ENCODE results near the gene SORCS1. TPM values are rescaled to one million over a fixed set of nuclear protein-coding genes. Genes with fewer than 3 reads are reported as not detected.
"Not testable (repeated sequence)": the region's sequence is repeated elsewhere in the genome, so short reads cannot be mapped to it uniquely, and the experiment has no call there.

The SORCS1 gene
- total and polyA plus RNA-seq, 2 experiments from 2014 or later, result not detected

DNA sequence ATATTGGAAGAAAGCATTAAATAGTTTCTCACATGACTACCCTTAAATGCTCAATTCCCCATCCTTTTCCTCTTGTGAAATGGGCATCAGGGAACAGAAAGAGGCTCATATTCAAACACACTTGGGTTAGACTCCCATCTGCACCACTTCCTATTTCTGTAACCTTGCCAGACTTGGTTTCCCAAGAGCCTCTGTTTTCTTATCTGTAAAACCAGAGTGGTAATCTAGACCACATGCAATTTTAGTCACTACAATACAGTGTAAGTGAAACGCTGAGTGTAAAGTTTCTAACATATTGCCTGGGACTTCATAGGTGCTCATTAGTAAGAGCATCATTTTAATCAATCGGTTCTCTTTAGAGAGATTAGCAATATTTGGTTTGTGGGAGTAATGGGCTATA, 136.3 kb downstream of the SORCS1 start:
- H3K9me3 ChIP-seq (ENCODE audit: low read depth), result no peaks in the 10 kb centered on the region
- no peaks in the 10 kb centered on the region for H3K36me3 ChIP-seq (ENCODE audit: low read depth)
- no peaks in the 10 kb centered on the region for H3K4me1 ChIP-seq (ENCODE audit: insufficient read depth)
- H4K20me1 ChIP-seq (ENCODE audit: insufficient read depth), result no peaks in the 10 kb centered on the region
- WGBS, 2 experiments (ENCODE audit: low coverage in 1 of 2, low lambda C conversion rate in 2 of 2, missing lambda C conversion rate in 2 of 2), result 26 to 34% methylated on average over 2 of the region's 2 CpGs
- no peak overlapping the region for H2AFZ ChIP-seq
- no peak overlapping the region for H3K27ac ChIP-seq
- H3K9me2 ChIP-seq (ENCODE audit: insufficient read depth), result no peaks in the 10 kb centered on the region
- in situ Hi-C loops (cut with MboI), result no loop called here
- no peaks in the 10 kb centered on the region for H3K79me2 ChIP-seq (ENCODE audit: insufficient read depth)
- no peak overlapping the region for H3K9ac ChIP-seq
- H3F3A ChIP-seq (ENCODE audit: insufficient read depth), result no peaks in the 10 kb centered on the region
- H3K4me2 ChIP-seq (ENCODE audit: unreplicated experiment), result no peak overlapping the region
- H3K27me3 ChIP-seq (replicated peaks; ENCODE audit: insufficient read depth), result no peaks in the 10 kb centered on the region
- TF ChIP-seq EZH2 (IDR thresholded peaks at IDR 0.05; ENCODE audit: insufficient read depth, poor library complexity, severe bottlenecking), result no peak
- no peak for TF ChIP-seq EZH2phosphoT487 (IDR thresholded peaks at IDR 0.05; ENCODE audit: insufficient read depth, low read depth)
- H3K4me3 ChIP-seq, result no peak overlapping the region
- no peak for DNase-seq

DNA sequence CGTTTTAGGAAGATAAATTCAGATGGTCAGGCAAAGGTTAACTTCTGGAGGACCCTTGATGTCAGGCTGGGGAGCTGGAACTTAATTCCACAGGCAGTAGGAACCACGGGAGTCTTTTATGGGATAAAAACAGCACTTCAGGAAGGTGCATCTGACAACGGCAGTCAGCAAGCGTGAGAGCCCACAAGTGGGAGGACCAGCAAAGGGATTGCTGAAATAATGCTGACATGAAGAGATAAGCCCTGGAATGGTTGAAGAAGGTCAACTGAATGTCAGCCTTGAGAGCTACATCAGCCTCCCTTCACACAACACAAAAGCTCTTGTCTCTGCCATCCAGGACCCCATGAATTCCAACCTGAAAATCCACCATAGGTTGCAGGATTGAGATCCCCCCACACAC, 138.8 kb downstream of the SORCS1 start:
- Histone ChIP-seq H4K20me1 (ENCODE audit: insufficient read depth) (no peaks in the 10 kb centered on the region), H3F3A (ENCODE audit: insufficient read depth) (no peaks in the 10 kb centered on the region), H3K4me2 (ENCODE audit: unreplicated experiment) (no peak overlapping the region), H3K79me2 (ENCODE audit: insufficient read depth) (no peaks in the 10 kb centered on the region), H3K27ac (no peak overlapping the region), H3K27me3 (replicated peaks; ENCODE audit: insufficient read depth) (no peaks in the 10 kb centered on the region), H3K4me3 (no peak overlapping the region), H3K36me3 (ENCODE audit: low read depth) (no peaks in the 10 kb centered on the region), H3K9me2 (ENCODE audit: insufficient read depth) (no peaks in the 10 kb centered on the region), H3K9ac (no peak overlapping the region), H3K9me3 (ENCODE audit: low read depth) (no peaks in the 10 kb centered on the region), H2AFZ (no peak overlapping the region), H3K4me1 (ENCODE audit: insufficient read depth) (no peaks in the 10 kb centered on the region)
- 0 to 6% methylated on average over 4 of the region's 4 CpGs for WGBS, 2 experiments (ENCODE audit: low coverage in 1 of 2, low lambda C conversion rate in 2 of 2, missing lambda C conversion rate in 2 of 2)
- in situ Hi-C loops (cut with MboI), result no loop called here
- no peak for DNase-seq
- TF ChIP-seq EZH2phosphoT487 (IDR thresholded peaks at IDR 0.05; ENCODE audit: insufficient read depth, low read depth) (no peak), EZH2 (IDR thresholded peaks at IDR 0.05; ENCODE audit: insufficient read depth, poor library complexity, severe bottlenecking) (no peak)

DNA sequence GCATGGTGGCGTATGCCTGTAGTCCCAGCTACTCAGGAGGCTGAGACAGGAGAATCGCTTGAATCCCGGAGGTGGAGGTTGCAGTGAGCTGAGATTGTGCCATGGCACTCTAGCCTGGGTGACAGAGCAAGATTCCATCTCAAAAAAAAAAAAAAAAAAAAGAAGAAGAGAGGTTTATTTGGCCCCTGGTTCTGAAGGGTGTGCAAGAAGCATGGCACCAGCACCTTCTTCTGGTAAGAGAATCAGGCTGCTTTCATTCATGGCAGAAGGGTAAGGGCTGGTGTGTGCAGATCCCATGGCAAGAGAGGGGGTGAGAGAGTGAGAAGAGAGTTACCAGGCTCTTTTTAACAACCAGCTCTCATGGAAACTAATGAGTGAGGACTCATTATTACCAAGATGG, 140.5 kb downstream of the SORCS1 start:
- H3K27ac ChIP-seq; H3K9me3 ChIP-seq (ENCODE audit: low read depth); H2AFZ ChIP-seq; H3K36me3 ChIP-seq (ENCODE audit: low read depth); in situ Hi-C loops (cut with MboI); H3K4me2 ChIP-seq (ENCODE audit: unreplicated experiment); H4K20me1 ChIP-seq (ENCODE audit: insufficient read depth); DNase-seq; H3K9ac ChIP-seq; H3K4me1 ChIP-seq (ENCODE audit: insufficient read depth); H3K79me2 ChIP-seq (ENCODE audit: insufficient read depth); H3K4me3 ChIP-seq; H3F3A ChIP-seq (ENCODE audit: insufficient read depth); H3K9me2 ChIP-seq (ENCODE audit: insufficient read depth); H3K27me3 ChIP-seq (replicated peaks; ENCODE audit: insufficient read depth): not testable (repeated sequence)
- 33 to 55% methylated on average over 3 of the region's 3 CpGs for WGBS, 2 experiments (ENCODE audit: low coverage in 1 of 2, low lambda C conversion rate in 2 of 2, missing lambda C conversion rate in 2 of 2)

DNA sequence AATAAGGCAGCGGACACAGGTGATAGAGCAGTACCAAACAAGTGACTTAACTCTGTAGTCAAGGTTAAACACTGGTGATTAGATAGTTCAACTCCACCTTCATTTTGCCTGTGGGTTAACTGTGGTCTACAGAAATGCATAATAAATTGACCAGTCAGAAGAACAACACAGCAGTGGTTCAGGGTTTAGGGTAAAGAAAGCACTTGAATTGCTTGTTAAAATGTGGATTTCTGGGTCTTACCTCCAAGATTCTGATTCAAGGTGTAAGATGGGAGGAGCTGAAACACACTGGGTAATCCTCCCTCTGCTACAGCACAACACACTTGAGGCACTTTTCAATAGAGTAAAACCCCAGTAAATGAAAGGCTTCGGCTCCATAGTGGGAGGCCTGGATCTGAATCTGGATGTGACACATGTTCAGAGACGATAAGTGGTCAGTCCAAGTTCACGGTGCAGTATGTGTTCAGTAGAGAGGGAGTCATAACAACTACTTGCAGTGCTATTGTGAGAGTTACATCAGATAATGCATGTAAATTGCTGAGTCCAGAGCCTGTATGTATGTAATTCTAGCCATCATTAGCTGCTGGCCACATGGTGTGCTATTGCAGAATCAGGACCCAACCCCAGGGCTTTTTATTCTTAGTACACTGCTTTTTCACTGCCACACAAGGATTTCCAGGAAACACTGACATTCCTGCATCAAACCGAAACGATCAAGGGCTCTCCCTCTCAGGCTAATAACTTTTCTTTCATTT, 141.7 kb downstream of the SORCS1 start:
- Histone ChIP-seq H3F3A (ENCODE audit: insufficient read depth) (no peaks in the 10 kb centered on the region), H3K79me2 (ENCODE audit: insufficient read depth) (no peaks in the 10 kb centered on the region), H3K9me3 (ENCODE audit: low read depth) (no peaks in the 10 kb centered on the region), H4K20me1 (ENCODE audit: insufficient read depth) (no peaks in the 10 kb centered on the region), H3K9me2 (ENCODE audit: insufficient read depth) (no peaks in the 10 kb centered on the region), H3K27me3 (replicated peaks; ENCODE audit: insufficient read depth) (no peaks in the 10 kb centered on the region), H3K9ac (no peak overlapping the region), H3K4me2 (ENCODE audit: unreplicated experiment) (no peak overlapping the region), H2AFZ (no peak overlapping the region), H3K4me1 (ENCODE audit: insufficient read depth) (no peaks in the 10 kb centered on the region), H3K4me3 (no peak overlapping the region), H3K36me3 (ENCODE audit: low read depth) (no peaks in the 10 kb centered on the region), H3K27ac (no peak overlapping the region)
- in situ Hi-C loops (cut with MboI), result no loop called here
- TF ChIP-seq EZH2phosphoT487 (IDR thresholded peaks at IDR 0.05; ENCODE audit: insufficient read depth, low read depth) (no peak), EZH2 (IDR thresholded peaks at IDR 0.05; ENCODE audit: insufficient read depth, poor library complexity, severe bottlenecking) (no peak)
- no peak for DNase-seq
- WGBS, 2 experiments (ENCODE audit: low coverage in 1 of 2, low lambda C conversion rate in 2 of 2, missing lambda C conversion rate in 2 of 2), result 37 to 43% methylated on average over 6 of the region's 6 CpGs

DNA sequence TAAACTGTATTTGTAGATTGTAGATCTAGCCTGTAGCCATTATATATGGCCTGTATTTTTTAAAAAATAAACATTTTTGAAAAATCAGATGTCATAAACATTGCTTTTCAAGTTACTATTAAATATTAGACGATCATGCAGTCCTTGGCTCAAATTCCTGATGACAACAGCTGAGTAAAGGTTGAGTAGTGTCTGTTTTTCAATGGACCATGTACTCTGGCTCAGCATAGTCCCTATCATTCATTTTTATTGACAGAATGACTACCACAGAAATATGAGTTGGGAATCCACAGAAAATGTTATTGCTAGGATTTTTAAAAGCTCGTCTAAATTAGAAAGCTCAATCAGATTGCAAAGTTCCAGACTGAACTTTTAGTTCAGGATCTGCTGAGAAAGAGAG, 145.4 kb downstream of the SORCS1 start:
- in situ Hi-C loops (cut with MboI), result no loop called here
- H3K9ac ChIP-seq, result no peak overlapping the region

More for the DNA sequence above, 145.4 kb downstream of the SORCS1 start:
- H3F3A ChIP-seq (ENCODE audit: insufficient read depth), result no peaks in the 10 kb centered on the region
- H4K20me1 ChIP-seq (ENCODE audit: insufficient read depth), result no peaks in the 10 kb centered on the region
- DNase-seq, result no peak
- H3K27ac ChIP-seq, result no peak overlapping the region
- no peaks in the 10 kb centered on the region for H3K9me2 ChIP-seq (ENCODE audit: insufficient read depth)
- H3K9me3 ChIP-seq (ENCODE audit: low read depth), result no peaks in the 10 kb centered on the region
- no peak overlapping the region for H2AFZ ChIP-seq
- H3K36me3 ChIP-seq (ENCODE audit: low read depth), result no peaks in the 10 kb centered on the region
- no peak for TF ChIP-seq EZH2phosphoT487 (IDR thresholded peaks at IDR 0.05; ENCODE audit: insufficient read depth, low read depth)
- TF ChIP-seq EZH2 (IDR thresholded peaks at IDR 0.05; ENCODE audit: insufficient read depth, poor library complexity, severe bottlenecking), result no peak
- H3K4me1 ChIP-seq (ENCODE audit: insufficient read depth), result no peaks in the 10 kb centered on the region
- no peak overlapping the region for H3K4me3 ChIP-seq
- no peaks in the 10 kb centered on the region for H3K27me3 ChIP-seq (replicated peaks; ENCODE audit: insufficient read depth)
- no peak overlapping the region for H3K4me2 ChIP-seq (ENCODE audit: unreplicated experiment)
- no peaks in the 10 kb centered on the region for H3K79me2 ChIP-seq (ENCODE audit: insufficient read depth)
- WGBS, 2 experiments (ENCODE audit: low coverage in 1 of 2, low lambda C conversion rate in 2 of 2, missing lambda C conversion rate in 2 of 2), result 2 to 3% methylated on average over 2 of the region's 2 CpGs

Data from GM23248 (cell line).